ENCODE measurements around the gene RAPGEF3. TPM values are rescaled to one million over a fixed set of nuclear protein-coding genes. Genes with fewer than 3 reads are reported as not detected.

The RAPGEF3 gene
- total and polyA plus RNA-seq, 2 of the 13 experiments (the other 11 are each of a cell fraction or from before 2014, with no cell fraction given) = 0.07 TPM

- ATAC-seq = peak; percentile 39
- intact Hi-C loops (cut with micrococcal nuclease; ENCODE audit: unreplicated experiment) = no loop called here
- H3K9ac ChIP-seq (ENCODE audit: insufficient read depth, low read depth, low read length) = no peak overlapping the region
- H3K4me1 ChIP-seq (ENCODE audit: insufficient read depth, low read length) = peaks cover 43% of the 10 kb centered on the region
- no peaks in the 10 kb centered on the region for H4K20me1 ChIP-seq (ENCODE audit: insufficient read depth, low read length)
- no peaks in the 10 kb centered on the region for H3K79me2 ChIP-seq (ENCODE audit: insufficient read depth, low read length)
- H3K27ac ChIP-seq (ENCODE audit: extremely low read length, insufficient read depth, low read length) = no peak overlapping the region
- no peak overlapping the region for H2AFZ ChIP-seq (ENCODE audit: low read length)
- no peaks in the 10 kb centered on the region for H3K36me3 ChIP-seq (replicated peaks in 1 of 2; ENCODE audit: control insufficient read depth in 1 of 2, insufficient read depth in 2 of 2, low read length in 2 of 2)
- H3K9me3 ChIP-seq (ENCODE audit: low read length) = no peaks in the 10 kb centered on the region
- no TSS peak for BruUV-seq (replicated peaks)
- no peak overlapping the region for H3K4me3 ChIP-seq (replicated peaks in 1 of 3; ENCODE audit: insufficient read depth in 1 of 3, low read depth in 2 of 3, low read length in 3 of 3)
- peak; percentile 86 for DNase-seq (ENCODE audit: low spot score)
- POLR2A ChIA-PET = no interaction called here
- in situ Hi-C loops (cut with HindIII; ENCODE audit: extremely low pct_ligation_motif_present, low pct_unique_long_range_greater_than_20kb) = no loop called here
- 7% methylated on average over 2 of the region's 2 CpGs for WGBS (ENCODE audit: low lambda C conversion rate)
- peaks cover 4 to 20% of the 10 kb centered on the region in 2 experiments; a peak in 4 of 5 replicates for H3K27me3 ChIP-seq (ENCODE audit: control insufficient read depth in 1 of 2, insufficient read depth in 2 of 2, low read length in 2 of 2)
- peak; percentile 70 for FAIRE-seq
- CTCF ChIA-PET (ENCODE audit: low intra/inter-chr PET ratio, low total read pairs) = interaction anchor here (1.7 kb wide), 1 partner anchor 26 kb away, joined by 16 read pairs; no protein-coding TSS in a partner anchor
- no peak overlapping the region for H3K4me2 ChIP-seq (ENCODE audit: low read depth, low read length)
- TF ChIP-seq ZNF263 (CRISPR knock-in tag; IDR thresholded peaks at IDR 0.05) (peak; percentile 84), NR2F6 (IDR thresholded peaks at IDR 0.05) (no peak), NR2F6 (CRISPR knock-in tag; IDR thresholded peaks at IDR 0.05) (0 out of 2 replicates have a peak, but pooled peaks have one; percentile 23), DMAP1 (CRISPR knock-in tag; IDR thresholded peaks at IDR 0.05) (no peak), FOXP4 (CRISPR knock-in tag; IDR thresholded peaks at IDR 0.05) (peak; percentile 28; the same call in 1 of the 2 replicates), NCOA2 (CRISPR knock-in tag; IDR thresholded peaks at IDR 0.05) (peak; percentile 30; the same call in 1 of the 2 replicates), ZNF225 (CRISPR knock-in tag; IDR thresholded peaks at IDR 0.05) (no peak), HMG20A (CRISPR knock-in tag; IDR thresholded peaks at IDR 0.05; ENCODE audit: borderline replicate concordance) (0 out of 2 replicates have a peak, but pooled peaks have one; percentile 29), SOX13 (IDR thresholded peaks at IDR 0.05) (no peak), SOX13 (CRISPR knock-in tag; conservative IDR thresholded peaks at IDR 0.05 in 1 of 2, IDR thresholded peaks at IDR 0.05 in 1 of 2) (peak in 1 of 2 experiments; percentile 46; a peak in 1 of 4 replicates), NAIF1 (CRISPR knock-in tag; IDR thresholded peaks at IDR 0.05; ENCODE audit: borderline replicate concordance) (no peak), FOXA3 (CRISPR knock-in tag; IDR thresholded peaks at IDR 0.05) (peak; percentile 71), SNAI1 (CRISPR knock-in tag; IDR thresholded peaks at IDR 0.05; ENCODE audit: borderline replicate concordance) (no peak), TCF7 (IDR thresholded peaks at IDR 0.05; ENCODE audit: low read depth) (no peak), IRF1 (CRISPR knock-in tag; IDR thresholded peaks at IDR 0.05; ENCODE audit: low read depth) (no peak), HNF1A (IDR thresholded peaks at IDR 0.05; ENCODE audit: low read depth) (no peak), HNF1A (CRISPR knock-in tag; IDR thresholded peaks at IDR 0.05; ENCODE audit: borderline replicate concordance) (0 out of 2 replicates have a peak, but pooled peaks have one; percentile 24), ZNF138 (CRISPR knock-in tag; IDR thresholded peaks at IDR 0.05; ENCODE audit: low read depth) (no peak), FOXP1 (IDR thresholded peaks at IDR 0.05) (no peak), FOXP1 (CRISPR knock-in tag; IDR thresholded peaks at IDR 0.05) (0 out of 2 replicates have a peak, but pooled peaks have one; percentile 22), RFXANK (CRISPR knock-in tag; IDR thresholded peaks at IDR 0.05) (no peak), FOXA1 (IDR thresholded peaks at IDR 0.05) (no peak), FOXA1 (CRISPR knock-in tag; IDR thresholded peaks at IDR 0.05) (peak; percentile 66)
These were observed 9.7 kb upstream of the RAPGEF3 start for GRCh38 chr12:47768323-47768811.
